Measurements from ENCODE around the gene KCNJ2.

Gene KCNJ2

DNA sequence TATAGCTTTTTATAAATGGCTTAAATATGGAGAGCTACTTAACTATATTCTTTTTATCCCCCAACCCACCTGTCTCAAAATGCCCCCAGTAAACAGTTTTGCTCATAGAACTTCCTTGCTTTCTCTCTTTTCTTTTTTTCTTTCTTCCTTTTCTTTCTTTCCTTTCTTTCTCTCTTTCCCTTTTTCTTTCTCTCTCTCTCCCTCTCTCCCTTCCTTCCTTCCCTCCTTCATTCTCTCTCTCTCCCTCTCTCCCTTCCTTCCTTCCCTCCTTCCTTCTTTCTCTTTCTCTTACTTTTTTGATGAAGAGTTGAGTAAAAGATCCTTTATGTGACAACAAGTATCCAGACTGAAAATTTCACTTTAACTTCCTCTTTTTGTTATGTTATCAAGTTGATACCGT, 48.2 kb downstream of the KCNJ2 start:
- no peak for DNase-seq (ENCODE audit: low read depth)
- no peak overlapping the region for H3K4me3 ChIP-seq (ENCODE audit: low read depth, low read length)
- in situ Hi-C loops (cut with HindIII; ENCODE audit: low sequenced_read_pairs), result no loop called here
- TF ChIP-seq, protein P1, sequence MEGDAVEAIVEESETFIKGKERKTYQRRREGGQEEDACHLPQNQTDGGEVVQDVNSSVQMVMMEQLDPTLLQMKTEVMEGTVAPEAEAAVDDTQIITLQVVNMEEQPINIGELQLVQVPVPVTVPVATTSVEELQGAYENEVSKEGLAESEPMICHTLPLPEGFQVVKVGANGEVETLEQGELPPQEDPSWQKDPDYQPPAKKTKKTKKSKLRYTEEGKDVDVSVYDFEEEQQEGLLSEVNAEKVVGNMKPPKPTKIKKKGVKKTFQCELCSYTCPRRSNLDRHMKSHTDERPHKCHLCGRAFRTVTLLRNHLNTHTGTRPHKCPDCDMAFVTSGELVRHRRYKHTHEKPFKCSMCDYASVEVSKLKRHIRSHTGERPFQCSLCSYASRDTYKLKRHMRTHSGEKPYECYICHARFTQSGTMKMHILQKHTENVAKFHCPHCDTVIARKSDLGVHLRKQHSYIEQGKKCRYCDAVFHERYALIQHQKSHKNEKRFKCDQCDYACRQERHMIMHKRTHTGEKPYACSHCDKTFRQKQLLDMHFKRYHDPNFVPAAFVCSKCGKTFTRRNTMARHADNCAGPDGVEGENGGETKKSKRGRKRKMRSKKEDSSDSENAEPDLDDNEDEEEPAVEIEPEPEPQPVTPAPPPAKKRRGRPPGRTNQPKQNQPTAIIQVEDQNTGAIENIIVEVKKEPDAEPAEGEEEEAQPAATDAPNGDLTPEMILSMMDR (IDR thresholded peaks at IDR 0.05; ENCODE audit: low read depth, low read length, missing control alignments), result no peak

- DNase-seq (ENCODE audit: low read depth), result no peak
- H3K4me3 ChIP-seq (ENCODE audit: low read depth, low read length), result no peak overlapping the region
- in situ Hi-C loops (cut with HindIII; ENCODE audit: low sequenced_read_pairs), result no loop called here
- TF ChIP-seq, protein P1 (IDR thresholded peaks at IDR 0.05; ENCODE audit: low read depth, low read length, missing control alignments), result no peak
Observed at GRCh38 chr17:70225276-70225675, 55.9 kb downstream of the KCNJ2 start.

Data from astrocyte of the cerebellum (primary cell).